DND-41 (cell line): ENCODE results near the gene TIGD6.
A peak's percentile ranks its signal among the peaks of the same experiment; 100 is the strongest.

ENCODE experiments used
- ATAC-seq: fragments of 200-7000 bp; cut with Tn5 transposase; 3 replicates; pipeline ENCODE4 v1.9.1; 2021; ENCODE audit warnings: low read depth; ENCODE audit not compliant: insufficient read depth
- DNase-seq: peaks from one replicate; pipeline ENCODE4 v3.0.0-alpha.2; 2020
- H2AFZ ChIP-seq: 2 replicates; pipeline ENCODE4 v1.6.0; 2012; ENCODE audit warnings: low read depth, low read length
- H3K27ac ChIP-seq: 2 replicates; pipeline ENCODE4 v1.5.1; 2012; ENCODE audit warnings: low read length, inconsistent platforms
- H3K27me3 ChIP-seq: fragments of 200-600 bp; sonication (generic); 2 replicates; pipeline ENCODE4 v1.6.0; 2012; ENCODE audit warnings: low read length, mild to moderate bottlenecking, inconsistent platforms; ENCODE audit not compliant: insufficient read depth, poor library complexity
- H3K36me3 ChIP-seq: 2 replicates; pipeline ENCODE4 v1.5.1; 2012; ENCODE audit warnings: low read length, inconsistent platforms; ENCODE audit not compliant: insufficient read depth
- H3K4me1 ChIP-seq: 2 replicates; pipeline ENCODE4 v1.5.1; 2012; ENCODE audit warnings: mild to moderate bottlenecking, low read length; ENCODE audit not compliant: insufficient read depth
- H3K4me2 ChIP-seq: 2 replicates; pipeline ENCODE4 v1.6.0; 2012; ENCODE audit warnings: mild to moderate bottlenecking, moderate library complexity, low read length, inconsistent platforms; ENCODE audit not compliant: insufficient read depth
- H3K4me3 ChIP-seq, 2 experiments: fragments of 200-600 bp in 1 of 2; shearing (Covaris generic) in 1 of 2; 2 replicates each; pipeline ENCODE4 v1.5.1; 2012 to 2016; ENCODE audit warnings: inconsistent platforms in 2 of 2, low read length in 2 of 2, mild to moderate bottlenecking in 2 of 2, low read depth in 1 of 2, moderate library complexity in 1 of 2
- H3K79me2 ChIP-seq: 2 replicates; pipeline ENCODE4 v1.6.0; 2012; ENCODE audit warnings: low read length, inconsistent platforms; ENCODE audit not compliant: insufficient read depth
- H3K9ac ChIP-seq: 2 replicates; pipeline ENCODE4 v1.6.0; 2012; ENCODE audit warnings: low read depth, mild to moderate bottlenecking, inconsistent platforms, low read length, moderate library complexity
- H3K9me3 ChIP-seq: 2 replicates; pipeline ENCODE4 v1.5.1; 2012; ENCODE audit warnings: low read length, moderate library complexity, mild to moderate bottlenecking, inconsistent platforms; ENCODE audit not compliant: insufficient read depth, severe bottlenecking
- H4K20me1 ChIP-seq: 2 replicates; pipeline ENCODE4 v1.6.0; 2012; ENCODE audit warnings: low read length; ENCODE audit not compliant: insufficient read depth
- EZH2 ChIP-seq: IDR thresholded peaks from 3 replicates; pipeline ENCODE4 v1.6.1; 2012; ENCODE audit warnings: borderline replicate concordance, low read depth, mild to moderate bottlenecking, moderate library complexity, low read length, inconsistent platforms; ENCODE audit not compliant: severe bottlenecking
- TF ChIP-seq, protein P1 (sequence below): IDR thresholded peaks from 2 replicates; pipeline ENCODE4 v1.5.1; 2012; ENCODE audit warnings: borderline replicate concordance, low read length, moderate library complexity, mild to moderate bottlenecking; ENCODE audit not compliant: poor library complexity, severe bottlenecking; ENCODE audit errors: extremely low read depth

TIGD6 gene

DNA sequence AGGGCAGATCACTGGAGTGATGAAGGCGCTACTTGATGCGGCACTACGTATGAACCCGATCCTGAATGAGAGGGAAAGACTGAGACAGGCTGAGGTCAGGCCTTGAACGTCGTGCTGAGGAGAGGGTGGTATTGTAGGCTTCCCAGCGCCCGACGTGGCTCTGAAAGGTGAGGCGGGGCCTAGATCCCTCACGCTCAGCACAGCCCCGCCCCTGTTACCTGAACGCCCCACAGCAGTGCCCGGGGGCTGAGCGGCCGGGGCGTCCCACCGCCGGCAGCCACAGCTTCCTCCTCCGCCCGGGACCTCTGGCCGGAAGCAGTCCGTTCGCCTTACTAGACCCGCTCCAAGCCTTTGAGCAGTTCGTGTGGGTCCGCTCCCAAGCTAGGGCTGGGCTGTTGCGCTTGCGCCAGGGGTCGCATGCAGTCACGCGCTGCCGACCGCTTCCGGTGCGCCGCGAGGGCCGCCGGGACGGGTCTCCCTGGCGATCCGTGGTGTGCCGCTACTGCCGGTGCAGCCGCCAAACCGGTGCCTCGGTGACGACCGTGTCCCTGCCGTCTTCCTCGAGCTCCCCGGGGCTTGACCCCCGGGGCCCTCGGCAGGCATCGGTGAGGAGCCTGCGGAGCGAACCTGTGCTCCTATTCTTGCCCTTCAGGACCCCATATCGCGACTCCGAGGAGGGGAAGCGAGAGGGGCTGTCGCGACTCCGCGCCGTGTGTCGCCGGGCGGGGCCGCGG is at the start of gene TIGD6, which contains the start of gene HMGXB3:
TSS of gene TIGD6 (minus strand) at position 399 of the 734 bp plus-strand sequence. CDS start 4,306 bp downstream, outside the sequence.
TSS of gene HMGXB3 (plus strand) at position 484 of the 734 bp plus-strand sequence. CDS start 4,114 bp downstream, outside the sequence.
- Histone ChIP-seq H3K9me3 (no peaks in the 10 kb centered on the region), H4K20me1 (peaks cover 15% of the 10 kb centered on the region; the same call in 1 of the 2 replicates), H3K4me3 (peak within 1 kb of the TSS; percentile 57 to 68), H3K27ac (peak within 1 kb of the TSS; percentile 86), H3K27me3 (no peaks in the 10 kb centered on the region), H3K79me2 (peaks cover 54% of the 10 kb centered on the region), H3K4me2 (peak within 1 kb of the TSS; percentile 83), H3K36me3 (peaks cover 16% of the 10 kb centered on the region), H2AFZ (peak within 1 kb of the TSS; percentile 79), H3K9ac (peak within 1 kb of the TSS; percentile 89), H3K4me1 (peaks cover 37% of the 10 kb centered on the region)
- DNase-seq (peak; percentile 92), ATAC-seq (peak; percentile 90)
- no peak for TF ChIP-seq EZH2
- TF ChIP-seq, protein P1, sequence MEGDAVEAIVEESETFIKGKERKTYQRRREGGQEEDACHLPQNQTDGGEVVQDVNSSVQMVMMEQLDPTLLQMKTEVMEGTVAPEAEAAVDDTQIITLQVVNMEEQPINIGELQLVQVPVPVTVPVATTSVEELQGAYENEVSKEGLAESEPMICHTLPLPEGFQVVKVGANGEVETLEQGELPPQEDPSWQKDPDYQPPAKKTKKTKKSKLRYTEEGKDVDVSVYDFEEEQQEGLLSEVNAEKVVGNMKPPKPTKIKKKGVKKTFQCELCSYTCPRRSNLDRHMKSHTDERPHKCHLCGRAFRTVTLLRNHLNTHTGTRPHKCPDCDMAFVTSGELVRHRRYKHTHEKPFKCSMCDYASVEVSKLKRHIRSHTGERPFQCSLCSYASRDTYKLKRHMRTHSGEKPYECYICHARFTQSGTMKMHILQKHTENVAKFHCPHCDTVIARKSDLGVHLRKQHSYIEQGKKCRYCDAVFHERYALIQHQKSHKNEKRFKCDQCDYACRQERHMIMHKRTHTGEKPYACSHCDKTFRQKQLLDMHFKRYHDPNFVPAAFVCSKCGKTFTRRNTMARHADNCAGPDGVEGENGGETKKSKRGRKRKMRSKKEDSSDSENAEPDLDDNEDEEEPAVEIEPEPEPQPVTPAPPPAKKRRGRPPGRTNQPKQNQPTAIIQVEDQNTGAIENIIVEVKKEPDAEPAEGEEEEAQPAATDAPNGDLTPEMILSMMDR = no peak

DNA sequence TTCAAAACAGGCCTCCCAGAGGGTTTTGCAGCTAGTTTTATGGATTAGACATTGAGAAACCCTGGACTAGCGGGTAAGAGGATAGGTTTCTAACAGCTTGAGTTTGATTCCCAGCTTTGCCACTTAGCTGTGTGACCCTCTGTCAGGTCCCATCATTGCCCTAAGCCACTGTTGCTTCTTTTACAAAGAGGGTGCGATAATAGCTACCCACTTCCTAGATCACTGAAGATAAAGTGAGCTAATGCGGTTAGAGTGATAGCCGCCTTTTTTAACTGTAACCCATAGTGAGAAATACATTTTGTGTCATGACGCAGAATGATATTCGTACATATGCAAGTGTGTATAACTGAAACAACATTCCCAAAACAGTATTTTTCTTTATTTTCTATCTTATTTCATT is 45.6 kb upstream of the TIGD6 start:
- TF ChIP-seq EZH2 = no peak
- TF ChIP-seq, protein P1 = no peak
- 0 out of 3 replicates have a peak, but pooled peaks have one; percentile 17 for ATAC-seq
- Histone ChIP-seq H3K27me3 (no peaks in the 10 kb centered on the region), H4K20me1 (peaks cover 5% of the 10 kb centered on the region; the same call in 1 of the 2 replicates), H3K4me2 (no peak overlapping the region), H3K9ac (no peak overlapping the region), H3K4me1 (no peaks in the 10 kb centered on the region), H3K4me3 (no peak overlapping the region), H2AFZ (no peak overlapping the region), H3K27ac (no peak overlapping the region), H3K9me3 (no peaks in the 10 kb centered on the region), H3K79me2 (no peaks in the 10 kb centered on the region), H3K36me3 (peaks cover 94% of the 10 kb centered on the region)
- no peak for DNase-seq

DNA sequence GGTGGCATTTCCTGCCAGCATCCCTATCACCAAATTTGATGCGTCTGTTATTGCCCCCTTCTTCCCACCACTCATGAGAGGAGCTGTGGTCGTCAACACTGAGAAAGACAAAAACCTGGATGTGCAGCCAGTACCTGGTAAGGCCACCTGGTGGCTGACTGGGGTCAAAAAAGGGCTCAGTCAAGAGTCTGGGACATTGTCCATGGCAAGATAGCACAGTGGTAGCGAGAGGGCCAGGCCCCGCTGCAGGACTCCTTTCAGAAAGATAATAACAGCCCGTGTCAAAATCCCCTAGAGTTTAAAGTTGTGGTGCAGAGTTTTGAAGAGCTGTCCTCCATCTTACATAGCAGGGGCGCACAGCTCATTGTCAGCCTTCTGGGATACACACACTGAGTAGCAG is 45.1 kb upstream of the TIGD6 start:
- H3K27me3 ChIP-seq = no peaks in the 10 kb centered on the region
- no peak for DNase-seq
- H3K79me2 ChIP-seq = no peaks in the 10 kb centered on the region
- peaks cover 6% of the 10 kb centered on the region; the same call in 1 of the 2 replicates for H4K20me1 ChIP-seq
- no peak for ATAC-seq
- peaks cover 94% of the 10 kb centered on the region for H3K36me3 ChIP-seq
- TF ChIP-seq EZH2 = no peak
- TF ChIP-seq, protein P1 = peak; percentile 18
- H2AFZ ChIP-seq = no peak overlapping the region
- no peak overlapping the region for H3K4me3 ChIP-seq
- H3K4me1 ChIP-seq = no peaks in the 10 kb centered on the region
- no peak overlapping the region for H3K27ac ChIP-seq
- H3K9ac ChIP-seq = no peak overlapping the region
- H3K9me3 ChIP-seq = no peaks in the 10 kb centered on the region
- H3K4me2 ChIP-seq = no peak overlapping the region
